Fibroblast of skin of abdomen (primary cell): Measurements from ENCODE around the gene PLPP6.

Experiments
- DNase-seq: peaks from one replicate; pipeline ENCODE4 v3.0.0-alpha.2; 2013

Gene PLPP6

DNA sequence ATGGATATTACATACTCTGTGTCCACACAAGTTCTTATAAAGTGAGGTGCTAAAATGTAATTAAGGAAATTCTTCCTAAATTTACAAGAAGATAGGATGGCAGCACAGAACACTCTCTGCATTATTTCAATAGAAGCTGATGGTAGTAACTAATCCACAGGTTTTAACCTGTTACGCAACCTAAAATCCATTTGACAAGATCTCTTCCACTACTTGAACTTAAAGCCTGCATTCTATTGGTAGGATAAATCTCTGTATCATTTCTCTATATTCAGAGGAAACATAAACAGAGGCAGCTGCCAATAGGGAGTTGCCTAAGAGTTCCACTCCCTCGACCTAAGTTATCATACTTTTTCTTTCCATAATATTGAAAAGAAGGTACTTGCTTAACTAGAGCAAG, 38.8 kb downstream of the PLPP6 start:
- no peak for DNase-seq

DNA sequence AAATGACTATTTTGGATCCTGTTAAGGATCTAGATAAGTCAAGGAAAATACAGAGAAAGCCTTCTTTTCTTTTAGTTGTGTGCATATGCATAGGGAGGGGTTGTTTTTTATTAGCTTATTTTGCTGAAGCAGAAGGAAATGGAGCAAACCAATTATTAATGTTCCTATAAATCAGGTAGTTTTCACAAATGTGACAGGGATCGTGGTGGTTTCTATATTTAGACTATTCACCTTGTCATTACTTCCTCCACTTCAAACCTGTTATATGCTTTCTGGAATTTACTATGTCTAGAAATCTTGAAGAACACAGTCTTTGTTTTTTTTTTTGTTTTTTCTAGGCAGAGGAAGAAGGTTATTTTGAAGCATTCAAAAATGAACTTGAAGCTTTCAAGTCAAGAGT, 39.4 kb downstream of the PLPP6 start:
- no peak for DNase-seq

- no peak for DNase-seq
Observed at GRCh38 chr9:4704129-4704528, 42.0 kb downstream of the PLPP6 start.

DNA sequence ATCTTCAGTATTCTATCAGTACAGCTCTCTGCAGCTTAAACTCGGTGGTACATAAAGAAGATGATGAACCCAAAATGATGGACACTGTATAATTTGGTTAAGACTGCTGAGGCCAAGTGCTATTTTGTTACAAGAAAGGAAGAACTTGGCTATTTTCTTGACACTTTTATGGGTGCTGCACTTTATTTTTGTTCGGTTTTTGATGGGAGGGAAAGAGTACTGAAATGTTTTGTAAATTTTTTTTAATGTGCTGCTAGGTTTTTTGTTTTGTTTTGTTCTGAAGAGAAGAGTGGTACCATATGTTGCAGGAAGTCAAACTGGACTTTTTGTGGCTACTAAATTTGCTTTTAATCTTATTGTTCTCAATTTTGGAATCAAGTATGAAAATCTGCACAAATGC, 43.9 kb downstream of the PLPP6 start:
- no peak for DNase-seq

DNA sequence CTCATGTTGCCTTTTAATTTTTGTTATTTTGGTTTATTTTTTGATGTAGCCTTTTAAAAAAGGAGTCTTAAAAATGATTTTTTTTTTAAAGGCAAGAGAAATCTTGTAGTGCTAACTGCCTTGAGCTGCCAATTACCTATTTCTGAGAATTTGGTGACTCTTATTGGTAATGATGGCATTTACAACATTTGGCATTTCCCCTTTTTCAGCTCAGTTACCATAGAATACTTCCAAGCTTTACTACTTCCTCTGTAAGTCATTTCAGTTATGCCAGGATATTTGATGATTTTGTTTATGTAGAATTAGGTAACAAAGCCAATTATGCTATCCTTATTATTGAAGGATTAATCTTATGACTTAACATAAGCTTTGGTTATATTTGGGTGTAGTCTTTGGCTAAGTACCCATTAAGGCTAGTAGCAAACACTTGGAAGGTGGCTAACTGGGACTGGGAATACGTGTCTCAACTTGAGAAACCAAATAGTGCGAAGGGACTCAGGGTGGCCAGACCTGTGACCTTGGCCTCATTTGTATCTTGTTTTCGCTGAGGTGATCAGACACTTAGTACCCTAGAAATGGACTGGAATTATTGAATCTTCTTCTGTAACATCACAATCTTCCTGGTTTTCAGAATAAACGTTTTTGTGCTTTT, 45.0 kb downstream of the PLPP6 start:
- no peak for DNase-seq

- no peak for DNase-seq
Observed at GRCh38 chr9:4709380-4709779, 47.3 kb downstream of the PLPP6 start.

DNA sequence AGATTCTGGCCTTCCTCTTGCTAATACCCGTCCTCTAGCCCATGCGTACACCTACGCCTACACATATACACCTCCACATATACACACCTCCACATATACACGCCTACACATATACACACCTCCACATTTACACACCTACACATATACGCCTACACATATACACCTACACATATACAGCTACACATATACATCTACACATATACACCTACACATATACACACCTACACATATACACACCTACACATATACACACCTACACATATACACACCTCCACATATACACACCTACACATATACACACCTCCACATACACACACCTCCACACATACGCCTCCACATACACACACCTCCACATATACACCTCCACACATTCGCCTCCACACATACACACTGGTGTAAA, 51.8 kb downstream of the PLPP6 start:
- no peak for DNase-seq

GRCh38 chr9:4714266-4715016, 52.3 kb downstream of the PLPP6 start:
- peak; percentile 7 for DNase-seq
